HepG2 (cell line): ENCODE results near the gene FAM221A. TPM values are rescaled to one million over a fixed set of nuclear protein-coding genes. Genes with fewer than 3 reads are reported as not detected.

Source experiments
- ATAC-seq: fragments of 200-7000 bp; cut with Tn5 transposase; 3 replicates; pipeline ENCODE4 v1.9.1; 2020; ENCODE audit warnings: mild to moderate bottlenecking, moderate library complexity
- BruUV-seq: library from RNA; stranded (reverse); fragments of 400-500 nt; replicated peaks from 2 replicates; lab custom pipeline; 2021; lab: Mats Ljungman, UMichigan
- CTCF ChIA-PET: fragments of 300-600 bp; formaldehyde crosslinking; extraction: SDS; loops from one replicate; lab custom pipeline; 2021; ENCODE audit warnings: low total read pairs, inconsistent platforms, low intra/inter-chr PET ratio; lab: Yijun Ruan, JAX
- POLR2A ChIA-PET: fragments of 350-600 bp; sonication (Branson Sonifier 250); formaldehyde crosslinking; loops from one replicate; lab custom pipeline; 2020; ENCODE audit warnings: antibody characterized with exemption, inconsistent platforms; lab: Yijun Ruan, JAX
- DNase-seq: peaks from one replicate; pipeline ENCODE4 v3.0.0-alpha.2; 2015; ENCODE audit warnings: low spot score
- FAIRE-seq: peaks from 3 replicates; lab custom pipeline; 2011; peaks lifted over from hg19 to GRCh38; lab: Jason Lieb, UNC
- H2AFZ ChIP-seq: one replicate; pipeline ENCODE4 v1.6.1; 2011; ENCODE audit warnings: low read length, inconsistent platforms
- H3K27ac ChIP-seq: fragments of 300-600 bp; 3 replicates; pipeline ENCODE4 v1.8.0; 2011; ENCODE audit warnings: mixed run types, mild to moderate bottlenecking, mixed read lengths, low read length, inconsistent platforms; ENCODE audit not compliant: insufficient read depth; ENCODE audit errors: extremely low read length
- H3K27me3 ChIP-seq, 2 experiments: fragments of 200-600 bp in 1 of 2; 2 replicates in 1 of 2; 3 replicates in 1 of 2; pipeline versions ENCODE4 v1.6.0 to v1.8.0; 2011; ENCODE audit warnings: low read length in 2 of 2, mild to moderate bottlenecking in 2 of 2, moderate library complexity in 2 of 2, inconsistent platforms in 1 of 2; ENCODE audit not compliant: insufficient read depth in 2 of 2, control insufficient read depth in 1 of 2
- H3K36me3 ChIP-seq, 2 experiments: fragments of 200-600 bp in 1 of 2; replicated peaks in 1 of 2; 2 replicates in 1 of 2; 3 replicates in 1 of 2; pipeline versions ENCODE4 v1.5.1 to v1.8.0; 2011; ENCODE audit warnings: low read length in 2 of 2, inconsistent platforms in 1 of 2; ENCODE audit not compliant: insufficient read depth in 2 of 2, control insufficient read depth in 1 of 2
- H3K4me1 ChIP-seq: 2 replicates; pipeline ENCODE4 v1.5.1; 2012; ENCODE audit warnings: low read length, inconsistent platforms; ENCODE audit not compliant: insufficient read depth
- H3K4me2 ChIP-seq: 2 replicates; pipeline ENCODE4 v1.6.0; 2011; ENCODE audit warnings: low read depth, low read length, inconsistent platforms
- H3K4me3 ChIP-seq, 3 experiments: fragments of 200-600 bp in 1 of 3; sonication (generic), shearing (Covaris generic) in 1 of 3; replicated peaks in 1 of 3; 2 replicates each; pipeline ENCODE4 v1.5.1; 2011 to 2016; ENCODE audit warnings: low read length in 3 of 3, inconsistent platforms in 2 of 3, low read depth in 2 of 3, mild to moderate bottlenecking in 2 of 3, control low read depth in 1 of 3, mixed read lengths in 1 of 3; ENCODE audit not compliant: insufficient read depth in 1 of 3
- H3K79me2 ChIP-seq: one replicate; pipeline ENCODE4 v1.6.1; 2011; ENCODE audit warnings: low read length, inconsistent platforms; ENCODE audit not compliant: insufficient read depth
- H3K9ac ChIP-seq: 2 replicates; pipeline ENCODE4 v1.6.0; 2011; ENCODE audit warnings: mild to moderate bottlenecking, low read depth, low read length, inconsistent platforms; ENCODE audit not compliant: insufficient read depth
- H3K9me3 ChIP-seq: 2 replicates; pipeline ENCODE4 v1.5.1; 2012; ENCODE audit warnings: mild to moderate bottlenecking, low read length
- H4K20me1 ChIP-seq: 2 replicates; pipeline ENCODE4 v1.6.0; 2011; ENCODE audit warnings: inconsistent platforms, mild to moderate bottlenecking, low read length, moderate library complexity; ENCODE audit not compliant: insufficient read depth
- BORCS8-MEF2B ChIP-seq: sonication (generic); formaldehyde crosslinking; IDR thresholded peaks from 2 replicates; pipeline ENCODE4 v1.8.0; 2022; ENCODE audit warnings: mild to moderate bottlenecking, missing genetic modification reagents
- BRD4 ChIP-seq: sonication (generic); formaldehyde crosslinking; IDR thresholded peaks from 2 replicates; pipeline ENCODE4 v1.4.0; 2020; ENCODE audit warnings: missing genetic modification reagents
- CCAR2 ChIP-seq: fragments of 200-400 bp; formaldehyde crosslinking; optimal IDR thresholded peaks from 2 replicates; pipeline ENCODE3; 2018; ENCODE audit warnings: low read depth, mild to moderate bottlenecking, low read length, moderate library complexity
- CEBPZ ChIP-seq: IDR thresholded peaks from 2 replicates; pipeline ENCODE4 v1.6.1; 2012; ENCODE audit warnings: low read length, improper control_type of control experiment
- GMEB1 ChIP-seq: sonication (generic); formaldehyde crosslinking; IDR thresholded peaks from 2 replicates; pipeline ENCODE4 v1.5.1; 2020; ENCODE audit warnings: missing genetic modification reagents, mild to moderate bottlenecking, borderline replicate concordance
- KLF12 ChIP-seq: sonication (generic); formaldehyde crosslinking; IDR thresholded peaks from 2 replicates; pipeline ENCODE4 v1.4.0; 2020; ENCODE audit warnings: missing genetic modification reagents, borderline replicate concordance
- MXD3 ChIP-seq: IDR thresholded peaks from 2 replicates; pipeline ENCODE4 v1.6.1; 2016; ENCODE audit warnings: mild to moderate bottlenecking, missing biosample characterization, missing genetic modification reagents
- NFE2L1 ChIP-seq: sonication (generic); formaldehyde crosslinking; IDR thresholded peaks from 2 replicates; pipeline ENCODE4 v1.4.0; 2020; ENCODE audit warnings: missing genetic modification reagents, mild to moderate bottlenecking, borderline replicate concordance
- SRY ChIP-seq: sonication (generic); formaldehyde crosslinking; IDR thresholded peaks from 2 replicates; pipeline ENCODE4 v1.8.0; 2022; ENCODE audit warnings: mild to moderate bottlenecking, missing genetic modification reagents
- TBX3 ChIP-seq: fragments of 450-650 bp; IDR thresholded peaks from 2 replicates; pipeline ENCODE4 v1.6.1; 2017; ENCODE audit warnings: antibody characterized with exemption, mild to moderate bottlenecking, inconsistent platforms, borderline replicate concordance
- ZBTB7B ChIP-seq: sonication (generic); formaldehyde crosslinking; IDR thresholded peaks from 2 replicates; pipeline ENCODE4 v1.4.0; 2020; ENCODE audit warnings: missing genetic modification reagents
- ZFP82 ChIP-seq: sonication (generic); formaldehyde crosslinking; IDR thresholded peaks from 2 replicates; pipeline ENCODE4 v1.5.1; 2020; ENCODE audit warnings: mild to moderate bottlenecking, missing genetic modification reagents, borderline replicate concordance
- ZNF10 ChIP-seq: sonication (generic); formaldehyde crosslinking; IDR thresholded peaks from 2 replicates; pipeline ENCODE4 v1.4.0; 2020; ENCODE audit warnings: mild to moderate bottlenecking, low read depth, missing genetic modification reagents, borderline replicate concordance
- ZNF253 ChIP-seq: sonication (generic); formaldehyde crosslinking; IDR thresholded peaks from 2 replicates; pipeline ENCODE4 v1.8.0; 2022; ENCODE audit warnings: mild to moderate bottlenecking, missing genetic modification reagents, borderline replicate concordance
- ZNF674 ChIP-seq: sonication (generic); formaldehyde crosslinking; IDR thresholded peaks from 2 replicates; pipeline ENCODE4 v1.5.0; 2020; ENCODE audit warnings: low read depth, mild to moderate bottlenecking, missing genetic modification reagents
- WGBS: methylation state at CpG from one replicate; pipeline ENCODE4 v1.1.6; 2017; ENCODE audit warnings: low lambda C conversion rate; 5-methylcytosine and 5-hydroxymethylcytosine counted together
- in situ Hi-C: cut with HindIII; loops from 2 replicates; pipeline ENCODE4 v1.10.0; 2017; ENCODE audit warnings: low pct_unique_long_range_greater_than_20kb; ENCODE audit not compliant: extremely low pct_ligation_motif_present
- intact Hi-C: fragments of 100-400 bp; cut with micrococcal nuclease; formaldehyde crosslinking; loops from one replicate; pipeline ENCODE4 v1.10.0; 2022; ENCODE audit not compliant: unreplicated experiment
- polyA plus RNA-seq, 8 experiments: library from polyadenylated mRNA; depleted of rRNA in 3 of 8; stranded (reverse) in 7 of 8; unstranded in 1 of 8; fragments of >200 nt; fragmentation: Illumina TruSeq in 4 of 8; extraction: Trizol in 4 of 8; gene quantifications; 2 replicates each; pipeline versions ENCODE4 v1.2.1 to v1.2.3, GENCODE V29; 2011 to 2016; ENCODE audit warnings: low read depth in 4 of 8, missing spikeins in 1 of 8, mixed read lengths in 1 of 8; ENCODE audit not compliant: insufficient read depth in 1 of 8
- total RNA-seq, 5 experiments: library from RNA; depleted of rRNA; stranded (reverse); fragments of >200 nt; fragmentation: Illumina TruSeq; extraction: Trizol; gene quantifications; 2 replicates each; pipeline ENCODE4 v1.2.3, GENCODE V29; 2016; ENCODE audit warnings: low read depth in 1 of 5

Gene FAM221A
- total and polyA plus RNA-seq, 2 of the 13 experiments (the other 11 are each of a cell fraction or from before 2014, with no cell fraction given), result 0.08 TPM; not detected in 1

- Histone ChIP-seq H3K9ac (no peak overlapping the region), H3K4me1 (peaks cover 17% of the 10 kb centered on the region), H3K79me2 (no peaks in the 10 kb centered on the region), H3K4me2 (no peak overlapping the region), H3K4me3 (no peak overlapping the region), H3K27me3 (no peaks in the 10 kb centered on the region), H3K9me3 (no peaks in the 10 kb centered on the region), H2AFZ (no peak overlapping the region), H4K20me1 (no peaks in the 10 kb centered on the region), H3K27ac (no peak overlapping the region), H3K36me3 (no peaks in the 10 kb centered on the region)
- BruUV-seq, result no TSS peak
- POLR2A ChIA-PET, result no interaction called here
- no peak for DNase-seq
- in situ Hi-C loops, result no loop called here
- ATAC-seq, result no peak
- CTCF ChIA-PET, result no interaction called here
- no peak for FAIRE-seq
- TF ChIP-seq ZNF674, result no peak
- TF ChIP-seq CCAR2, result no peak
- intact Hi-C loops, result no loop called here
- WGBS, result 93% methylated on average over 7 of the region's 7 CpGs
These were observed 46.6 kb upstream of the FAM221A start for GRCh38 chr7:23633417-23633816.

- no peak for DNase-seq
- Histone ChIP-seq H3K9me3 (no peaks in the 10 kb centered on the region), H3K4me3 (no peak overlapping the region), H2AFZ (no peak overlapping the region), H3K27me3 (no peaks in the 10 kb centered on the region), H3K4me2 (no peak overlapping the region), H3K9ac (no peak overlapping the region), H4K20me1 (no peaks in the 10 kb centered on the region), H3K4me1 (no peaks in the 10 kb centered on the region), H3K79me2 (no peaks in the 10 kb centered on the region), H3K36me3 (no peaks in the 10 kb centered on the region), H3K27ac (no peak overlapping the region)
- FAIRE-seq, result no peak
- ChIA-PET POLR2A (no interaction called here), CTCF (no interaction called here)
- no peak for ATAC-seq
- no TSS peak for BruUV-seq
- intact Hi-C loops (loop anchor here (2.0 kb wide), 1 partner anchor 55 kb away; no protein-coding TSS in a partner anchor), in situ Hi-C loops (no loop called here)
- WGBS, result 89% methylated on average over 1 of the region's 1 CpG
- TF ChIP-seq GMEB1 (no peak), MXD3 (no peak), KLF12 (no peak), SRY (CRISPR knock-in tag) (no peak), NFE2L1 (CRISPR knock-in tag) (no peak), BORCS8-MEF2B (CRISPR knock-in tag) (no peak), ZBTB7B (CRISPR knock-in tag) (no peak), CEBPZ (no peak), ZNF10 (CRISPR knock-in tag) (no peak), BRD4 (CRISPR knock-in tag) (no peak), ZFP82 (no peak), TBX3 (no peak), ZNF253 (CRISPR knock-in tag) (no peak)
These were observed 34.2 kb upstream of the FAM221A start for GRCh38 chr7:23645822-23646221.
